HEK293 (cell line): ENCODE data around the gene PLCD3.

Source experiments
- CTCF ChIA-PET: fragments of 350-600 bp; formaldehyde crosslinking; extraction: SDS; loops from one replicate; lab custom pipeline; 2021; ENCODE audit warnings: antibody characterized with exemption; lab: Yijun Ruan, JAX
- POLR2A ChIA-PET: fragments of 300-600 bp; formaldehyde crosslinking; extraction: SDS; loops from one replicate; lab custom pipeline; 2020; ENCODE audit warnings: antibody characterized with exemption, inconsistent platforms; lab: Yijun Ruan, JAX
- H3K27ac ChIP-seq: fragments of 200-500 bp; sonication (Bioruptor generic); 2 replicates; pipeline ENCODE4 v1.5.1; 2014; ENCODE audit warnings: low read depth, low read length, control low read depth, inconsistent platforms; ENCODE audit errors: extremely low read depth
- H3K36me3 ChIP-seq, 2 experiments: fragments of 200-500 bp in 1 of 2; sonication (Bioruptor generic) in 1 of 2; 1 replicate in 1 of 2; 2 replicates in 1 of 2; pipeline ENCODE4 v1.5.1; 2014 to 2017; ENCODE audit warnings: inconsistent platforms in 2 of 2, low read length in 2 of 2; ENCODE audit not compliant: control insufficient read depth in 2 of 2, insufficient read depth in 1 of 2
- H3K4me1 ChIP-seq: fragments of 200-500 bp; sonication (Bioruptor generic); 2 replicates; pipeline ENCODE4 v1.5.1; 2014; ENCODE audit warnings: mild to moderate bottlenecking, low read length, inconsistent platforms; ENCODE audit not compliant: control insufficient read depth, insufficient read depth
- H3K4me3 ChIP-seq: 2 replicates; pipeline ENCODE4 v1.5.1; 2011; ENCODE audit warnings: low read depth, mild to moderate bottlenecking, control low read depth, low read length, moderate library complexity
- H3K9me3 ChIP-seq: fragments of 200-500 bp; sonication (Bioruptor generic); 2 replicates; pipeline ENCODE4 v1.5.1; 2014; ENCODE audit warnings: low read depth, low read length, inconsistent platforms; ENCODE audit not compliant: control insufficient read depth, insufficient read depth
- IKZF3 ChIP-seq: fragments of 450-650 bp; IDR thresholded peaks from 2 replicates; pipeline ENCODE4 v1.5.0; 2018; ENCODE audit warnings: missing biosample characterization, mild to moderate bottlenecking, missing genetic modification characterization, moderate library complexity
- ZBTB8A ChIP-seq: fragments of 450-650 bp; formaldehyde crosslinking; IDR thresholded peaks from 2 replicates; pipeline ENCODE4 v1.5.1; 2016; ENCODE audit warnings: missing biosample characterization, missing genetic modification characterization
- ZEB2 ChIP-seq: fragments of 450-650 bp; formaldehyde crosslinking; IDR thresholded peaks from 2 replicates; pipeline ENCODE4 v1.5.1; 2016; ENCODE audit warnings: missing biosample characterization, missing genetic modification characterization
- ZNF121 ChIP-seq: fragments of 450-650 bp; formaldehyde crosslinking; IDR thresholded peaks from 2 replicates; pipeline ENCODE4 v1.5.1; 2016; ENCODE audit warnings: missing biosample characterization, missing genetic modification characterization
- ZNF366 ChIP-seq: fragments of 450-650 bp; formaldehyde crosslinking; conservative IDR thresholded peaks from 2 replicates; pipeline ENCODE4 v1.5.1; 2016; ENCODE audit warnings: missing biosample characterization, missing genetic modification characterization
- ZNF501 ChIP-seq: fragments of 450-650 bp; formaldehyde crosslinking; IDR thresholded peaks from 2 replicates; pipeline ENCODE4 v1.5.1; 2016; ENCODE audit warnings: missing biosample characterization, missing genetic modification characterization
- ZNF560 ChIP-seq: fragments of 450-650 bp; formaldehyde crosslinking; IDR thresholded peaks from 2 replicates; pipeline ENCODE4 v1.5.1; 2017; ENCODE audit warnings: missing biosample characterization, missing genetic modification characterization, borderline replicate concordance
- ZNF621 ChIP-seq: fragments of 450-650 bp; formaldehyde crosslinking; IDR thresholded peaks from 2 replicates; pipeline ENCODE4 v1.5.1; 2017; ENCODE audit warnings: missing biosample characterization, missing genetic modification characterization
- ZNF626 ChIP-seq: fragments of 450-650 bp; sonication (Bioruptor Pico); formaldehyde crosslinking; IDR thresholded peaks from 2 replicates; pipeline ENCODE4 v1.5.1; 2018; ENCODE audit warnings: missing biosample characterization, missing genetic modification characterization, inconsistent platforms
- ZNF629 ChIP-seq: fragments of 450-650 bp; formaldehyde crosslinking; IDR thresholded peaks from 2 replicates; pipeline ENCODE4 v1.5.1; 2017; ENCODE audit warnings: missing biosample characterization, missing genetic modification characterization
- ZNF768 ChIP-seq: fragments of 450-650 bp; formaldehyde crosslinking; IDR thresholded peaks from 2 replicates; pipeline ENCODE4 v1.5.1; 2018; ENCODE audit warnings: missing biosample characterization, mild to moderate bottlenecking, missing genetic modification characterization
- TF ChIP-seq, protein P1 (sequence below): fragments of 450-650 bp; formaldehyde crosslinking; IDR thresholded peaks from 2 replicates; pipeline ENCODE4 v1.5.1; 2016; ENCODE audit warnings: missing biosample characterization, missing genetic modification characterization

PLCD3 gene

DNA sequence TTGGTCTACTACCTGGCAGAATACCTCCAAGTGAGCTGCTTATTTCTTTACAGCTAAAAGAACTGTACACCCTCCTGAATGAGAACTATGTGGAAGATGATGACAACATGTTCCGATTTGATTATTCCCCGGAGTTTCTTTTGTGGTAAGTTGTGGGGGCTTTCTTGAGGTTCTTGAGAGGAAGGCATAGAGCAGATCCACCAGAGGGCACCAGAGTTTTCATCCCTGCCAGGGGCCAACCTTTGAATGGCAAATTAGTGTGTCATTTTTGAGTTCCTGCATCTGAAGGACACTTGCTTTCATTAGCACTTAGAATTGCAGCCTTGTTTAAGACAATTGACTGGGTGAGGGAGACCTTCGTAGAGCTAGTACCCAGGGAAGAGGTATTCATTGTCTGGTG is 36.2 kb downstream of the PLCD3 start:
- ChIA-PET CTCF (interaction anchor here (0.7 to 5.6 kb wide), 19 partner anchors 8 to 319 kb away, joined by 3 to 71 read pairs (median 5); partner anchors contain the start of genes ACBD4 and PLCD3), POLR2A (no interaction called here)
- Histone ChIP-seq H3K4me1 (no peaks in the 10 kb centered on the region), H3K36me3 (peaks cover 56 to 90% of the 10 kb centered on the region in 2 experiments), H3K9me3 (no peaks in the 10 kb centered on the region), H3K27ac (no peak overlapping the region), H3K4me3 (no peak overlapping the region)
- TF ChIP-seq, protein P1, sequence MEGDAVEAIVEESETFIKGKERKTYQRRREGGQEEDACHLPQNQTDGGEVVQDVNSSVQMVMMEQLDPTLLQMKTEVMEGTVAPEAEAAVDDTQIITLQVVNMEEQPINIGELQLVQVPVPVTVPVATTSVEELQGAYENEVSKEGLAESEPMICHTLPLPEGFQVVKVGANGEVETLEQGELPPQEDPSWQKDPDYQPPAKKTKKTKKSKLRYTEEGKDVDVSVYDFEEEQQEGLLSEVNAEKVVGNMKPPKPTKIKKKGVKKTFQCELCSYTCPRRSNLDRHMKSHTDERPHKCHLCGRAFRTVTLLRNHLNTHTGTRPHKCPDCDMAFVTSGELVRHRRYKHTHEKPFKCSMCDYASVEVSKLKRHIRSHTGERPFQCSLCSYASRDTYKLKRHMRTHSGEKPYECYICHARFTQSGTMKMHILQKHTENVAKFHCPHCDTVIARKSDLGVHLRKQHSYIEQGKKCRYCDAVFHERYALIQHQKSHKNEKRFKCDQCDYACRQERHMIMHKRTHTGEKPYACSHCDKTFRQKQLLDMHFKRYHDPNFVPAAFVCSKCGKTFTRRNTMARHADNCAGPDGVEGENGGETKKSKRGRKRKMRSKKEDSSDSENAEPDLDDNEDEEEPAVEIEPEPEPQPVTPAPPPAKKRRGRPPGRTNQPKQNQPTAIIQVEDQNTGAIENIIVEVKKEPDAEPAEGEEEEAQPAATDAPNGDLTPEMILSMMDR (tag by site-specific recombination), result 0 out of 2 replicates have a peak, but pooled peaks have one; percentile 38
- no peak for TF ChIP-seq ZNF621 (tag by site-specific recombination)
- TF ChIP-seq ZEB2 (tag by site-specific recombination), result no peak
- no peak for TF ChIP-seq ZBTB8A (tag by site-specific recombination)
- TF ChIP-seq ZNF626 (tag by site-specific recombination), result no peak
- TF ChIP-seq, all 188 proteins: peak for 1

DNA sequence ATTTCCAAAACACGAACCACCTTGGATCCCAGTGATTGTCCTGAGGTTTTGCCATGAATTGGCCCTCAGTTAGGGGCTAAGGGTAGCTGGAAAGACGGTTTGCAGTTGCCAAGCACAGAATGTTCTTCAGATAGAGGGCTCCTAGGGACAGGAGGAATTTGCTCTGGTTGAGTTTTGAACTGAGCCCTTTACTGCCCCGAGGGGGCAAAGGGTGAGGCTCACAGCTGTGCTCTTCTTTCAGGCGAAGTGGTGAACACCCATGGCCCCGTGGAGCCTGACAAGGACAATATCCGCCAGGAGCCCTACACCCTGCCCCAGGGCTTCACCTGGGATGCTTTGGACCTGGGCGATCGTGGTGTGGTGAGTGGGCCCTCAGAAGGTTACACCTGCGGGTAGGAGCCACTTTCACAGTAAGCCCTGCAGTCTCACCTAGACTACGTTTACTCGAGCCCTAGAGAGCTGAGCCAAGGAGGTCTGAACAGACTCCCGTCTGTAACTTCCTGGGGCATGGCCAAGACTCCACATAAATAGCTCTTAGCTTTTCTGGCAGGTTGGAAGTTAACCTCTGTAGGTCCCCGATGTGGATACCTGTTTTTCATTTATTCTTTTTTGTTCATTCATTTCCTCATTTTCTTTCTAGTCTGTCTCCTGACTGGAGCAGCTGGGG is 38.7 kb downstream of the PLCD3 start:
- no peaks in the 10 kb centered on the region for H3K9me3 ChIP-seq
- H3K36me3 ChIP-seq, result peaks cover 67 to 96% of the 10 kb centered on the region in 2 experiments
- no peaks in the 10 kb centered on the region for H3K4me1 ChIP-seq
- H3K27ac ChIP-seq, result no peak overlapping the region
- ChIA-PET POLR2A (no interaction called here), CTCF (interaction anchor here (0.6 to 2.7 kb wide), 5 partner anchors 23 to 1125 kb away, joined by 3 to 7 read pairs (median 3); partner anchors contain the start of gene ACBD4)
- TF ChIP-seq IKZF3 (tag by site-specific recombination) (no peak), ZNF768 (tag by site-specific recombination) (no peak)
- no peak overlapping the region for H3K4me3 ChIP-seq

DNA sequence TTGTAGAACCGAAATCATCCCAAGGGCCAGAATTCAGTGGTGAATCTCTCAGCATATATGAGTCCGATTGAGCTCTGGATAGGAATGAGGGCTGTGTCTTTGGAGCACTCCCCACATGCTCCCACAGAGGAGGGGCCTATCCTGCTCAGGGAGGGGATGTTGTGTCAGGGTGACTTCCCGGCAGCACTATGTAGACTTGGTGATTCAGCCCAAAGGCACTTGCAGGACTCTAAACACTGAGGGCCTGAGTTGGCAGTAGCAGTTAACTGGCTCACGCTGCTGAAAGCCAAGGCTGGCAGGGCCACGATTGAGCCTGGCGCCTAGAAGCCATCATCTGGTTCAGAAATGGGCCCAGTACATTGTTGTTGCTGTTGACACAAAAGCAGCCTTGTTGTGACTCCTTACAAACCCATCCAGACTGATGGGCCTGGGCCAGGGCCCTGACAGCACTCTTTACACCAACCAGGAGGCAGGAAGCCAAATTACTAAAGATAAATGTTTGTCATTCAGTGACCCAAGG is 39.3 kb downstream of the PLCD3 start:
- ChIA-PET POLR2A (no interaction called here), CTCF (interaction anchor here (0.7 to 2.7 kb wide), 3 partner anchors 23 to 173 kb away, joined by 3 to 7 read pairs (median 5); partner anchors contain the start of gene ACBD4)
- Histone ChIP-seq H3K4me1 (no peaks in the 10 kb centered on the region), H3K27ac (no peak overlapping the region), H3K4me3 (no peak overlapping the region), H3K9me3 (no peaks in the 10 kb centered on the region), H3K36me3 (peaks cover 74 to 96% of the 10 kb centered on the region in 2 experiments)
- TF ChIP-seq ZNF626 (tag by site-specific recombination), result no peak
- no peak for TF ChIP-seq ZNF501 (tag by site-specific recombination)
- TF ChIP-seq ZNF560 (tag by site-specific recombination), result no peak
- TF ChIP-seq, protein P1 (tag by site-specific recombination), result no peak
- TF ChIP-seq ZNF366 (tag by site-specific recombination), result no peak
- TF ChIP-seq, all 188 proteins: peak for 0

DNA sequence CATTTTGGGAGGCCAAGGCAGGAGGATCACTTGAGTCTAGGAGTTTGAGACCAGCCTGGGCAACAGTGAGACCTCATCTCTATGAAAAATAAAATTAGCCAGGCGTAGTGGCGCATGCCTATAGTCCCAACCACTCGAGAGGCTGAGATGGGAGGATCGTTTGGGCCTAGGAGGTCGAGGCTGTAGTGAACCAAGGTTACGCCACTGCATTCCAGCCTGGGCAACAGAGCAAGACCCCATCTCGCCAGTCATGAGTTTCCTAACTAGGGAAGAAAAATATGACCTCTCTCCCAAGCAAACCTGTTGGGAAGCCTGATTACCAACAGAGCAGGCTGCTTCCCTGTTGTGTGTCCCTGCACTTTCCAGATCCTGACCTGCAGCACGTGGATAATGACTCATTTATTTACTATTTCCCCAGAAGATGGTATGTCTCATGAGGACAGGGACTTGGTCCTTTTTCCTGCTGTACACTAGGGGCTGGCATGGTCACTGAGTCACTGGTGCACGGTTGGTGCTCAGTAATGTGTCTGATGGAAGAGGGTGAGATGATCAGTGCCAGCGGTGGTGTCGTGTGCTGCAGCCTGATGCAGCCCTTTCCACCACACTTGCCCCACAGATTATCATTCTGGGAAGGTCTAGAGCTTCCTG is 40.4 kb downstream of the PLCD3 start:
- CTCF ChIA-PET, result no interaction called here
- POLR2A ChIA-PET, result no interaction called here
- TF ChIP-seq ZNF629 (no peak), ZNF121 (tag by site-specific recombination) (peak; percentile 88)
- Histone ChIP-seq H3K4me3 (no peak overlapping the region), H3K36me3 (peaks cover 74 to 96% of the 10 kb centered on the region in 2 experiments), H3K27ac (no peak overlapping the region; the same call in 1 of the 2 replicates), H3K9me3 (no peaks in the 10 kb centered on the region), H3K4me1 (no peaks in the 10 kb centered on the region)
